H9 (cell line): Measurements from ENCODE around the gene CSMD2. TPM values are rescaled to one million over a fixed set of nuclear protein-coding genes. Genes with fewer than 3 reads are reported as not detected.

ENCODE experiments used
- DNase-seq: peaks from one replicate; pipeline ENCODE4 v3.0.0-alpha.2; 2017
- H2AFZ ChIP-seq: one replicate; pipeline ENCODE4 v1.6.1; 2013; ENCODE audit warnings: mild to moderate bottlenecking, low read length, control low read depth, moderate library complexity
- H2AK5ac ChIP-seq: 2 replicates; pipeline ENCODE4 v1.6.1; 2013; ENCODE audit warnings: low read length, control low read depth, mixed read lengths; ENCODE audit not compliant: insufficient read length
- H2BK120ac ChIP-seq: one replicate; pipeline ENCODE4 v1.6.1; 2013; ENCODE audit warnings: low read depth, mild to moderate bottlenecking, low read length, control low read depth, inconsistent platforms; ENCODE audit not compliant: poor library complexity, severe bottlenecking
- H2BK12ac ChIP-seq: 2 replicates; pipeline ENCODE4 v1.6.1; 2013; ENCODE audit warnings: low read length, control low read depth, mixed read lengths, low read depth; ENCODE audit not compliant: insufficient read length
- H2BK15ac ChIP-seq: 2 replicates; pipeline ENCODE4 v1.6.1; 2013; ENCODE audit warnings: low read depth, low read length, control low read depth
- H2BK20ac ChIP-seq: one replicate; pipeline ENCODE4 v1.6.1; 2013; ENCODE audit warnings: low read depth, mild to moderate bottlenecking, low read length, control low read depth, inconsistent platforms; ENCODE audit not compliant: poor library complexity, severe bottlenecking
- H2BK5ac ChIP-seq: 2 replicates; pipeline ENCODE4 v1.6.1; 2013; ENCODE audit warnings: low read length, control low read depth, mixed read lengths; ENCODE audit not compliant: insufficient read length
- H3K14ac ChIP-seq: 2 replicates; pipeline ENCODE4 v1.6.1; 2013; ENCODE audit warnings: low read length, control low read depth; ENCODE audit not compliant: insufficient read depth
- H3K18ac ChIP-seq: 2 replicates; pipeline ENCODE4 v1.6.1; 2013; ENCODE audit warnings: low read depth, mild to moderate bottlenecking, mixed read lengths, low read length, control low read depth; ENCODE audit not compliant: insufficient read length
- H3K23ac ChIP-seq: 2 replicates; pipeline ENCODE4 v1.6.1; 2013; ENCODE audit warnings: low read length, control low read depth, mixed read lengths, low read depth; ENCODE audit not compliant: insufficient read length
- H3K23me2 ChIP-seq: 2 replicates; pipeline ENCODE4 v1.6.1; 2013; ENCODE audit warnings: low read depth, mild to moderate bottlenecking, mixed read lengths, low read length, control low read depth; ENCODE audit not compliant: insufficient read length, poor library complexity, severe bottlenecking
- H3K27ac ChIP-seq: 2 replicates; pipeline ENCODE4 v1.5.1; 2013; ENCODE audit warnings: low read length, control low read depth, mixed read lengths, low read depth; ENCODE audit not compliant: insufficient read length
- H3K27me3 ChIP-seq: 2 replicates; pipeline ENCODE4 v1.6.1; 2013; ENCODE audit warnings: low read length, control low read depth, inconsistent platforms; ENCODE audit not compliant: insufficient read depth
- H3K4ac ChIP-seq: 2 replicates; pipeline ENCODE4 v1.6.1; 2013; ENCODE audit warnings: low read depth, mild to moderate bottlenecking, control low read depth, inconsistent platforms, low read length, moderate library complexity
- H3K4me1 ChIP-seq: 2 replicates; pipeline ENCODE4 v1.6.1; 2013; ENCODE audit warnings: low read length, control low read depth, inconsistent platforms; ENCODE audit not compliant: insufficient read depth
- H3K4me2 ChIP-seq: 2 replicates; pipeline ENCODE4 v1.6.1; 2013; ENCODE audit warnings: low read length, control low read depth, mixed read lengths; ENCODE audit not compliant: insufficient read length, insufficient read depth
- H3K56ac ChIP-seq: 2 replicates; pipeline ENCODE4 v1.6.1; 2013; ENCODE audit warnings: low read depth, mild to moderate bottlenecking, mixed read lengths, low read length, control low read depth; ENCODE audit not compliant: insufficient read length
- H3K79me1 ChIP-seq: 2 replicates; pipeline ENCODE4 v1.6.1; 2013; ENCODE audit warnings: low read depth, mild to moderate bottlenecking, moderate library complexity, low read length, control low read depth, inconsistent platforms; ENCODE audit not compliant: insufficient read depth, poor library complexity, severe bottlenecking
- H3K79me2 ChIP-seq: 2 replicates; pipeline ENCODE4 v1.6.1; 2013; ENCODE audit warnings: low read length, control low read depth, inconsistent platforms; ENCODE audit not compliant: insufficient read depth
- H3K9ac ChIP-seq: 2 replicates; pipeline ENCODE4 v1.6.1; 2013; ENCODE audit warnings: low read length, control low read depth, mixed read lengths; ENCODE audit not compliant: insufficient read length; ENCODE audit errors: extremely low read depth
- H3K9me3 ChIP-seq: one replicate; pipeline ENCODE4 v1.6.1; 2013; ENCODE audit warnings: low read depth, low read length, inconsistent platforms; ENCODE audit not compliant: control insufficient read depth
- H3T11ph ChIP-seq: one replicate; pipeline ENCODE4 v1.6.1; 2013; ENCODE audit warnings: mild to moderate bottlenecking, low read length, control low read depth, inconsistent platforms
- H4K20me1 ChIP-seq: one replicate; pipeline ENCODE4 v1.6.1; 2013; ENCODE audit not compliant: control insufficient read depth, insufficient read length, insufficient read depth
- H4K5ac ChIP-seq: 2 replicates; pipeline ENCODE4 v1.6.1; 2013; ENCODE audit warnings: low read depth, mild to moderate bottlenecking, mixed read lengths, low read length, control low read depth; ENCODE audit not compliant: insufficient read length
- H4K8ac ChIP-seq: replicated peaks from 2 replicates; pipeline ENCODE4 v1.6.1; 2013; ENCODE audit warnings: low read length, control low read depth, mixed read lengths, low read depth; ENCODE audit not compliant: insufficient read length
- H4K91ac ChIP-seq: 2 replicates; pipeline ENCODE4 v1.6.1; 2013; ENCODE audit warnings: low read depth, mild to moderate bottlenecking, moderate library complexity, mixed read lengths, low read length, control low read depth; ENCODE audit not compliant: insufficient read length
- H3K27ac Mint-ChIP-seq, 3 experiments: 2 replicates in 2 of 3; 3 replicates in 1 of 3; pipeline ENCODE4 v1.8.0; 2020 to 2021; ENCODE audit warnings: mixed read lengths in 3 of 3, mild to moderate bottlenecking in 1 of 3, moderate library complexity in 1 of 3
- H3K27me3 Mint-ChIP-seq: 2 replicates; pipeline ENCODE4 v1.8.0; 2021; ENCODE audit warnings: low read depth, mild to moderate bottlenecking, moderate library complexity, mixed read lengths
- H3K36me3 Mint-ChIP-seq, 3 experiments: 2 replicates in 2 of 3; 3 replicates in 1 of 3; pipeline ENCODE4 v1.8.0; 2020 to 2021; ENCODE audit warnings: low read depth in 3 of 3, mixed read lengths in 3 of 3; ENCODE audit not compliant: insufficient read depth in 1 of 3
- H3K4me1 Mint-ChIP-seq, 2 experiments: 2 replicates each; pipeline ENCODE4 v1.8.0; 2020; ENCODE audit warnings: mixed read lengths in 2 of 2
- H3K4me3 Mint-ChIP-seq, 2 experiments: 2 replicates in 1 of 2; 3 replicates in 1 of 2; pipeline ENCODE4 v1.8.0; 2020 to 2021; ENCODE audit warnings: mild to moderate bottlenecking in 2 of 2, mixed read lengths in 2 of 2, moderate library complexity in 1 of 2
- H3K9me3 Mint-ChIP-seq, 2 experiments: 2 replicates in 1 of 2; 3 replicates in 1 of 2; pipeline ENCODE4 v1.8.0; 2020; ENCODE audit warnings: mild to moderate bottlenecking in 2 of 2, mixed read lengths in 2 of 2, moderate library complexity in 1 of 2
- whole genome bisulfite sequencing: extraction: QIAGEN DNeasy Blood & Tissue Kit; methylation state at CpG from one replicate; pipeline ENCODE4 v1.1.7; 2013; ENCODE audit warnings: missing lambda C conversion rate, low lambda C conversion rate, mixed read lengths; ENCODE audit not compliant: insufficient read length; ENCODE audit errors: extremely low coverage; 5-methylcytosine and 5-hydroxymethylcytosine counted together
- total RNA-seq: library from RNA; stranded (reverse); gene quantifications from 2 replicates; pipeline ENCODE4 v1.2.1, GENCODE V29; 2021
- TF ChIP-seq, protein P1 (sequence below): fragments of 200-600 bp; sonication (generic); conservative IDR thresholded peaks from 3 replicates; pipeline ENCODE4 v1.8.0; 2021; ENCODE audit warnings: antibody characterized with exemption, mild to moderate bottlenecking

Gene CSMD2
- total RNA-seq, 1 experiment from 2014 or later, result 6.4 TPM

- Mint-ChIP-seq H3K4me3 (no peak overlapping the region), H3K4me1 (peaks cover 20 to 26% of the 10 kb centered on the region in 2 experiments), H3K9me3 (no peaks in the 10 kb centered on the region), H3K27me3 (no peaks in the 10 kb centered on the region; the same call in none of the 2 replicates), H3K27ac (no peak overlapping the region), H3K36me3 (no peaks in the 10 kb centered on the region; a peak in 1 of 7 replicates)
- Histone ChIP-seq H2AK5ac (no peak overlapping the region), H3K27me3 (no peaks in the 10 kb centered on the region), H3K18ac (no peak overlapping the region), H4K20me1 (no peaks in the 10 kb centered on the region), H4K8ac (no peak overlapping the region), H3K23ac (no peak overlapping the region), H4K5ac (no peak overlapping the region), H2BK120ac (no peak overlapping the region), H3K4me2 (no peak overlapping the region), H2AFZ (no peak overlapping the region), H2BK15ac (no peak overlapping the region), H3K23me2 (peaks cover 6% of the 10 kb centered on the region), H3K27ac (no peak overlapping the region), H2BK12ac (no peak overlapping the region), H2BK20ac (no peak overlapping the region), H3K79me1 (no peaks in the 10 kb centered on the region), H3K9ac (no peak overlapping the region), H3K4ac (no peak overlapping the region), H4K91ac (no peak overlapping the region), H3T11ph (no peak overlapping the region), H3K14ac (no peak overlapping the region), H3K9me3 (no peaks in the 10 kb centered on the region), H3K79me2 (no peaks in the 10 kb centered on the region), H3K56ac (no peak overlapping the region), H3K4me1 (no peaks in the 10 kb centered on the region; the same call in 1 of the 2 replicates), H2BK5ac (no peak overlapping the region)
- WGBS, result no CpG with 5 or more reads among the region's 4 CpGs
- no peak for DNase-seq
- TF ChIP-seq, protein P1, sequence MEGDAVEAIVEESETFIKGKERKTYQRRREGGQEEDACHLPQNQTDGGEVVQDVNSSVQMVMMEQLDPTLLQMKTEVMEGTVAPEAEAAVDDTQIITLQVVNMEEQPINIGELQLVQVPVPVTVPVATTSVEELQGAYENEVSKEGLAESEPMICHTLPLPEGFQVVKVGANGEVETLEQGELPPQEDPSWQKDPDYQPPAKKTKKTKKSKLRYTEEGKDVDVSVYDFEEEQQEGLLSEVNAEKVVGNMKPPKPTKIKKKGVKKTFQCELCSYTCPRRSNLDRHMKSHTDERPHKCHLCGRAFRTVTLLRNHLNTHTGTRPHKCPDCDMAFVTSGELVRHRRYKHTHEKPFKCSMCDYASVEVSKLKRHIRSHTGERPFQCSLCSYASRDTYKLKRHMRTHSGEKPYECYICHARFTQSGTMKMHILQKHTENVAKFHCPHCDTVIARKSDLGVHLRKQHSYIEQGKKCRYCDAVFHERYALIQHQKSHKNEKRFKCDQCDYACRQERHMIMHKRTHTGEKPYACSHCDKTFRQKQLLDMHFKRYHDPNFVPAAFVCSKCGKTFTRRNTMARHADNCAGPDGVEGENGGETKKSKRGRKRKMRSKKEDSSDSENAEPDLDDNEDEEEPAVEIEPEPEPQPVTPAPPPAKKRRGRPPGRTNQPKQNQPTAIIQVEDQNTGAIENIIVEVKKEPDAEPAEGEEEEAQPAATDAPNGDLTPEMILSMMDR, result no peak
These were observed 693.6 kb downstream of the CSMD2 start for GRCh38 chr1:33471416-33471815.
